ENCODE results near the gene OPHN1.

The OPHN1 gene

DNA sequence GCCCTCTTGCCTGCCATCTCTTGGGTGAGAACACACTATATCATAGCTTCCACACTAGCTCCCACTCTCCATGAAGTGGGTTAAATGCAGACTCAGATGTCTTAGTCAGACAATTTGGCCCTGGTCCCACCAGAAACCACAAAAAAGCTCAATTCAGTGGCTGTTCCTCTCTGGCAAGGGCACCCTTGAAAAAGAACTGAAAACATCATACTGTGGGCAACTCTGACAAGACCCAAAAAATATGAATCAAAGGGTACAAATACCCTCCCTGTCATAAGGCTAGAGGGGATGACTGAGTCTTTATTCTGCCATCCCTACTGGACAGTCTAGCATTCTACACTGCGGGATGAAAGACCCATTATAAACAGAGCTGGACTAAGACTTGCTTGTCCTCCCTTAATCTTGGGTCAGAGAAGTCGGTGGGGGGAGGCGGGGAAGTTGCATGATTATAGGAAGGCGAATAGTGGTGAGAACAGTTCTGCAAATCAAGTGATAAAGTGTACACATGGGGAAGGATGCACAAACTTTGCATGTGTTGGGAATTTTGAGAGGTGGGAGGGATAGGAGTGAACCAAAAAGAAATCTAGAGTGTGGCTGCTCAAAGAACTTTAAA lies 172.1 kb downstream of the OPHN1 start:
- no peak overlapping the region for H3K27ac ChIP-seq (ENCODE audit: low read depth, low read length)
- H3K4me2 ChIP-seq (ENCODE audit: low read length): no peak overlapping the region
- H3K4me1 ChIP-seq (ENCODE audit: control insufficient read depth, low read depth, low read length): no peaks in the 10 kb centered on the region
- H3K36me3 ChIP-seq (ENCODE audit: control insufficient read depth, insufficient read depth, low read length): no peaks in the 10 kb centered on the region
- H3K4me3 ChIP-seq (ENCODE audit: low read length): no peak overlapping the region
- no peak overlapping the region for H3K9ac ChIP-seq (ENCODE audit: low read length)
- H2BK5ac ChIP-seq (ENCODE audit: low read length): no peak overlapping the region
- no peak overlapping the region for H2BK120ac ChIP-seq (ENCODE audit: low read depth, low read length)
- no peak overlapping the region for H3K4ac ChIP-seq (ENCODE audit: low read depth, low read length)
- H3K27me3 ChIP-seq (ENCODE audit: insufficient read depth, low read length, poor library complexity): no peaks in the 10 kb centered on the region
- DNase-seq: no peak
- H4K5ac ChIP-seq (ENCODE audit: low read length): no peak overlapping the region
- H2AK5ac ChIP-seq (ENCODE audit: low read length): no peak overlapping the region
- H3K79me1 ChIP-seq (ENCODE audit: low read length): no peaks in the 10 kb centered on the region
- no peak overlapping the region for H3K18ac ChIP-seq (ENCODE audit: low read length)
- no peak overlapping the region for H3K23ac ChIP-seq (ENCODE audit: low read length)
- no peak overlapping the region for H4K8ac ChIP-seq (ENCODE audit: low read depth, low read length)
- no peak overlapping the region for H2BK15ac ChIP-seq (replicated peaks; ENCODE audit: low read depth)
- H3K56ac ChIP-seq (ENCODE audit: low read length): no peak overlapping the region
- no CpG with 5 or more reads among the region's 4 CpGs for WGBS (ENCODE audit: extremely low coverage, insufficient coverage, low lambda C conversion rate)
- H3K79me2 ChIP-seq (ENCODE audit: control insufficient read depth, insufficient read depth, low read length): no peaks in the 10 kb centered on the region

DNA sequence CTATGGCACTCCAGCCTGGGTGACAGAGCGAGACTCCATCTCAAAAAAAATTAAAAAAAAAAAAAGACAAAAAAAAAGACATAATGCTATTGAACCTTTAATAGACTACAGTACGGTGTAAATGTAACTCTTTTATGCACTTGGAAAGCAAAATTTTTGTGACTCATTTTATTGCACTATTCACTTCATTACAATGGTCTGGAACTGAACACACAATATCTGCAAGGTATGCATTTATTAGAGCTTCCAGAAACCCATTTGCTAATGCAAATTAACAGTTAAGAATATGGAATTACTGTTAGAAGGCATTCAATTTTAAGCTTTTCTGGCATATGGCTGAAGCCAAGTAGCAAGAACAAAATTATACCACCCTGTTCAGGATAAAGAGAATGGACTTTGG lies 176.3 kb downstream of the OPHN1 start:
- H3K23ac ChIP-seq (ENCODE audit: low read length): no peak overlapping the region
- H3K27me3 ChIP-seq (ENCODE audit: insufficient read depth, low read length, poor library complexity): no peaks in the 10 kb centered on the region
- H2BK120ac ChIP-seq (ENCODE audit: low read depth, low read length): no peak overlapping the region
- H4K5ac ChIP-seq (ENCODE audit: low read length): no peak overlapping the region
- DNase-seq: no peak
- no peak overlapping the region for H2BK5ac ChIP-seq (ENCODE audit: low read length)
- no peak overlapping the region for H3K4me2 ChIP-seq (ENCODE audit: low read length)
- no peaks in the 10 kb centered on the region for H3K79me2 ChIP-seq (ENCODE audit: control insufficient read depth, insufficient read depth, low read length)
- H2AK5ac ChIP-seq (ENCODE audit: low read length): no peak overlapping the region
- no peak overlapping the region for H3K56ac ChIP-seq (ENCODE audit: low read length)
- H3K4me3 ChIP-seq (ENCODE audit: low read length): no peak overlapping the region
- no peaks in the 10 kb centered on the region for H3K36me3 ChIP-seq (ENCODE audit: control insufficient read depth, insufficient read depth, low read length)
- no peak overlapping the region for H3K18ac ChIP-seq (ENCODE audit: low read length)
- WGBS (ENCODE audit: extremely low coverage, insufficient coverage, low lambda C conversion rate): no CpG with 5 or more reads among the region's 2 CpGs
- H3K9ac ChIP-seq (ENCODE audit: low read length): no peak overlapping the region
- H4K8ac ChIP-seq (ENCODE audit: low read depth, low read length): no peak overlapping the region
- H3K4me1 ChIP-seq (ENCODE audit: control insufficient read depth, low read depth, low read length): no peaks in the 10 kb centered on the region
- H2BK15ac ChIP-seq (replicated peaks; ENCODE audit: low read depth): no peak overlapping the region
- no peak overlapping the region for H3K27ac ChIP-seq (ENCODE audit: low read depth, low read length)
- no peaks in the 10 kb centered on the region for H3K79me1 ChIP-seq (ENCODE audit: low read length)
- no peak overlapping the region for H3K4ac ChIP-seq (ENCODE audit: low read depth, low read length)

DNA sequence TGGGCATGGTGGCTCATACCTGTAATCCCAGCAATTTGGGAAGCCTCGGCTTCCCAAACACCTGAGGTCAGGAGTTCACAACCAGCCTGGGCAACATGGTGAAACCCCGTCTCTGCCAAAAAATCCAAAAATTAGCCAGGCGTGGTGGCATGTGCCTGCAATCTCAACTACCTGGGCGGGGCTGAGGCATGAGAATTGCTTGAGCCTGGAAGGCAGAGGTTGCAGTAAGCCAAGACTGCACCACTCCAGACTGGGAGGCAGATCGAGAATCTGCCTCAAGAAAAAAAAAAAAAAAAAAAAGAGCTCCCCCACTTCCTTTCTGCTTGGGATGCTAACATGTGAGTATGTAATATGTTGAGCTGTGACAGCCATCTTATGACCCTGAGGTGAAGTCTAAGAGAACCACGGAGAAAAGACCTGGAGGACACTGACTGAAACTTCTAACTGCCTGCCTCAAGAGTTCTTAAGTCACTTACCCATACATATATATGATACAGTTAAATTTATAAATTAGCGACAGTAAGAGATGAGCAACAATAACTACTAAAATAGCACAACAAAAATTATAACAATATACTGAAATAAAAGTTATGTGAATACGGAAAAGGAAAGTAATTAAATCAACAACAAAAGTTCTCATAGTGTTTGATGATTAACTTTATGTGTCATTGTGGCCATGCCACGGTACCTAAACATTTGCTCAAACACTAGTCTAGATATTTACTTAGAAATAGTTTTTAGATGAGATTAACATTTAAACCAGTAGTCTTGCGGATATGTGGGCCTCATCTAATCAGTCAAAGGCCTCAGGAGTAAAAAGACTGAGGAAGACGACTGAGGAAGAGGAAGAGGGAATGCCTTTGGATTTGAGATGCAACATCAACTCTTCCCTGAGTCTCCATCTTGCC lies 178.3 kb downstream of the OPHN1 start:
- H3K79me1 ChIP-seq (ENCODE audit: low read length): no peaks in the 10 kb centered on the region
- no peaks in the 10 kb centered on the region for H3K4me1 ChIP-seq (ENCODE audit: control insufficient read depth, low read depth, low read length)
- no peak overlapping the region for H4K8ac ChIP-seq (ENCODE audit: low read depth, low read length)
- no peak overlapping the region for H3K27ac ChIP-seq (ENCODE audit: low read depth, low read length)
- H3K79me2 ChIP-seq (ENCODE audit: control insufficient read depth, insufficient read depth, low read length): no peaks in the 10 kb centered on the region
- H2BK15ac ChIP-seq (replicated peaks; ENCODE audit: low read depth): no peak overlapping the region
- H3K9ac ChIP-seq (ENCODE audit: low read length): no peak overlapping the region
- no peak overlapping the region for H3K4me3 ChIP-seq (ENCODE audit: low read length)
- H3K4me2 ChIP-seq (ENCODE audit: low read length): no peak overlapping the region
- H2BK120ac ChIP-seq (ENCODE audit: low read depth, low read length): no peak overlapping the region
- H3K27me3 ChIP-seq (ENCODE audit: insufficient read depth, low read length, poor library complexity): no peaks in the 10 kb centered on the region
- no peak overlapping the region for H3K4ac ChIP-seq (ENCODE audit: low read depth, low read length)
- no peak overlapping the region for H3K18ac ChIP-seq (ENCODE audit: low read length)
- no peak for DNase-seq
- H3K23ac ChIP-seq (ENCODE audit: low read length): no peak overlapping the region
- no peak overlapping the region for H3K56ac ChIP-seq (ENCODE audit: low read length)
- H3K36me3 ChIP-seq (ENCODE audit: control insufficient read depth, insufficient read depth, low read length): no peaks in the 10 kb centered on the region
- H2AK5ac ChIP-seq (ENCODE audit: low read length): no peak overlapping the region
- no CpG with 5 or more reads among the region's 11 CpGs for WGBS (ENCODE audit: extremely low coverage, insufficient coverage, low lambda C conversion rate)
- no peak overlapping the region for H4K5ac ChIP-seq (ENCODE audit: low read length)
- no peak overlapping the region for H2BK5ac ChIP-seq (ENCODE audit: low read length)

DNA sequence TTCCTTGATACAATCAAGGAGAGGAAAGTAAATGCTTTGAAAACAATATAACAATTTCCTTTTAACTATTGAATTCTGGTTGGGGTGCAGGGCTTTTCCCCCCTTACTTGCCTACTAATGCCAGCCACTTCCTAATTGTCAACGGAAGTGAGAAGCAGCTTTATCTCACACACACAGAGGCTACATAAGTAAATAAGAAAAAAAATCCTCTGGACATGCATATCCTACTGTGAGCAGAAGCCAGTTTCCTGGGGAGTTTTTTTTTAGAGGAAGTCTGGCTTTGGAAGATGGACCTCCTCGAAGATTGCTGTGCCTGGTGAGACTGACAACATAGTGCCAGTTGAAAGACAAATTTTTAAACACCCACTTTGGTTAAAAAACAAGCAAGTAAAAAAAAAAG lies 180.6 kb downstream of the OPHN1 start:
- no peak overlapping the region for H3K4me3 ChIP-seq (ENCODE audit: low read length)
- no peak overlapping the region for H3K56ac ChIP-seq (ENCODE audit: low read length)
- H4K8ac ChIP-seq (ENCODE audit: low read depth, low read length): no peak overlapping the region
- DNase-seq: peak; percentile 1
- H2BK5ac ChIP-seq (ENCODE audit: low read length): no peak overlapping the region
- H3K9ac ChIP-seq (ENCODE audit: low read length): no peak overlapping the region
- H4K5ac ChIP-seq (ENCODE audit: low read length): no peak overlapping the region
- H3K4me2 ChIP-seq (ENCODE audit: low read length): no peak overlapping the region
- no peak overlapping the region for H3K23ac ChIP-seq (ENCODE audit: low read length)
- no peaks in the 10 kb centered on the region for H3K36me3 ChIP-seq (ENCODE audit: control insufficient read depth, insufficient read depth, low read length)
- H3K27ac ChIP-seq (ENCODE audit: low read depth, low read length): no peak overlapping the region
- no peaks in the 10 kb centered on the region for H3K79me2 ChIP-seq (ENCODE audit: control insufficient read depth, insufficient read depth, low read length)
- no peaks in the 10 kb centered on the region for H3K79me1 ChIP-seq (ENCODE audit: low read length)
- H3K27me3 ChIP-seq (ENCODE audit: insufficient read depth, low read length, poor library complexity): no peaks in the 10 kb centered on the region
- H3K4me1 ChIP-seq (ENCODE audit: control insufficient read depth, low read depth, low read length): no peaks in the 10 kb centered on the region
- no peak overlapping the region for H2BK15ac ChIP-seq (replicated peaks; ENCODE audit: low read depth)
- no CpG with 5 or more reads among the region's 2 CpGs for WGBS (ENCODE audit: extremely low coverage, insufficient coverage, low lambda C conversion rate)
- no peak overlapping the region for H3K18ac ChIP-seq (ENCODE audit: low read length)
- H3K4ac ChIP-seq (ENCODE audit: low read depth, low read length): no peak overlapping the region
- H2BK120ac ChIP-seq (ENCODE audit: low read depth, low read length): no peak overlapping the region
- no peak overlapping the region for H2AK5ac ChIP-seq (ENCODE audit: low read length)

DNA sequence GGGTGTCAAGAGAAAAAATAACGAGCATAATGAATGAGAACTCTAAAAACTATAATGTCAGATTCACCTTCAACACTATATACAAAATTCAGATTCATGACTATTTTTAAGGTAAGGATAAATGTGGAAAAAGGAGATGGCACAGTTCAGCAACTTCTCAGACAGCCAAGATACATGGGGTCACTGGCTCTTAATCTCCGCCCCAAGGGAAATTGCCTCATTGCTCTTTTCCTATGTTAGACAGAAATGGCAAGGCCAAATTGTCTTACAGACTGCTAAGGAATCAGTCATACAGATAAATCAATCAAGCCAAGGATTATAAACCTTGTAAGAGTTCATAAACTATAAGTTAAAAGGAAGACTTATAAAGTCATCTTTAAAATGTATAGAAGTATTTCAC lies 183.4 kb downstream of the OPHN1 start:
- no peaks in the 10 kb centered on the region for H3K36me3 ChIP-seq (ENCODE audit: control insufficient read depth, insufficient read depth, low read length)
- H3K79me1 ChIP-seq (ENCODE audit: low read length): no peaks in the 10 kb centered on the region
- no peak for DNase-seq
- H3K27me3 ChIP-seq (ENCODE audit: insufficient read depth, low read length, poor library complexity): no peaks in the 10 kb centered on the region
- no peak overlapping the region for H3K18ac ChIP-seq (ENCODE audit: low read length)
- no peak overlapping the region for H3K4me2 ChIP-seq (ENCODE audit: low read length)
- H2BK15ac ChIP-seq (replicated peaks; ENCODE audit: low read depth): no peak overlapping the region
- H3K27ac ChIP-seq (ENCODE audit: low read depth, low read length): no peak overlapping the region
- H3K79me2 ChIP-seq (ENCODE audit: control insufficient read depth, insufficient read depth, low read length): no peaks in the 10 kb centered on the region
- H3K9ac ChIP-seq (ENCODE audit: low read length): no peak overlapping the region
- no peaks in the 10 kb centered on the region for H3K4me1 ChIP-seq (ENCODE audit: control insufficient read depth, low read depth, low read length)
- no peak overlapping the region for H2BK120ac ChIP-seq (ENCODE audit: low read depth, low read length)
- no peak overlapping the region for H4K5ac ChIP-seq (ENCODE audit: low read length)
- H3K4me3 ChIP-seq (ENCODE audit: low read length): no peak overlapping the region
- no peak overlapping the region for H2BK5ac ChIP-seq (ENCODE audit: low read length)
- H3K4ac ChIP-seq (ENCODE audit: low read depth, low read length): no peak overlapping the region
- H3K56ac ChIP-seq (ENCODE audit: low read length): no peak overlapping the region
- H4K8ac ChIP-seq (ENCODE audit: low read depth, low read length): no peak overlapping the region
- WGBS (ENCODE audit: extremely low coverage, insufficient coverage, low lambda C conversion rate): no CpG with 5 or more reads among the region's 2 CpGs
- no peak overlapping the region for H2AK5ac ChIP-seq (ENCODE audit: low read length)
- no peak overlapping the region for H3K23ac ChIP-seq (ENCODE audit: low read length)

Data from mesendoderm (in vitro differentiated cells).